RWPE2 (cell line): ENCODE results near the gene TTN.

ENCODE experiments used
- ATAC-seq: fragments of 200-7000 bp; cut with Tn5 transposase; 3 replicates; pipeline ENCODE4 v1.9.1; 2021; ENCODE audit warnings: low read depth
- DNase-seq: peaks from one replicate; pipeline ENCODE4 v3.0.0-alpha.2; 2020; ENCODE audit warnings: low spot score
- H3K27ac ChIP-seq: fragments of 450-650 bp; 2 replicates; pipeline ENCODE4 v1.5.1; 2017; ENCODE audit warnings: mild to moderate bottlenecking; ENCODE audit not compliant: poor library complexity, severe bottlenecking
- H3K27me3 ChIP-seq: fragments of 250-450 bp; sonication (Bioruptor Pico); 2 replicates; pipeline ENCODE4 v1.5.1; 2021; ENCODE audit warnings: mild to moderate bottlenecking, moderate library complexity; ENCODE audit not compliant: insufficient read depth, poor library complexity, severe bottlenecking
- H3K36me3 ChIP-seq: fragments of 250-450 bp; sonication (Bioruptor Pico); 2 replicates; pipeline ENCODE4 v1.5.1; 2020; ENCODE audit warnings: low read depth, mild to moderate bottlenecking, moderate library complexity
- H3K4me1 ChIP-seq: fragments of 250-450 bp; sonication (Bioruptor Pico); 2 replicates; pipeline ENCODE4 v1.5.1; 2021; ENCODE audit warnings: mild to moderate bottlenecking, moderate library complexity; ENCODE audit not compliant: insufficient read depth, poor library complexity, severe bottlenecking
- H3K4me3 ChIP-seq: fragments of 250-450 bp; sonication (Bioruptor Pico); 2 replicates; pipeline ENCODE4 v1.5.1; 2021; ENCODE audit warnings: mild to moderate bottlenecking, moderate library complexity; ENCODE audit not compliant: severe bottlenecking
- H3K9me3 ChIP-seq: fragments of 250-450 bp; sonication (Bioruptor Pico); 2 replicates; pipeline ENCODE4 v1.5.1; 2021; ENCODE audit warnings: mild to moderate bottlenecking, moderate library complexity; ENCODE audit not compliant: severe bottlenecking
- TF ChIP-seq, protein P1 (sequence below): fragments of 450-650 bp; IDR thresholded peaks from one replicate; pipeline ENCODE4 v1.5.1; 2017; ENCODE audit warnings: mild to moderate bottlenecking, moderate library complexity; ENCODE audit not compliant: poor library complexity, severe bottlenecking

The TTN gene

DNA sequence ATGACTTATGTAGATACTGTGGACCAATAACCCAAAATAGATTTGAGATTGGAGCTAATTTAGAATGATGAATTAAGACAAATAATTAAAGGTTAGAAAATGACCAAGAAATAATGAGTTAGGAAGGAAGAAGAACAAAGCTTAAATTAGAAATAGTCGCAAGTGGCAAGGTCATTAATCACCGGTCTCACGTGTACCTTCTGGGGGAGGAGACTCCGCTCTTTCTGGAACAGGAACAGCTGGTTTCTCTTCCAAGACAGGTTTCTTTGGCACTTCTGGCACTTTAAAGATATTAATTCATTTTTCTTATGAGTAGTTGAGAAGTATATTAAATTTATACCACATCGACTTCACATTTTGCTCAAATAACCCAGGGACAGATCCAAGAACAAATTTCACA lies 156.7 kb downstream of the TTN start:
- DNase-seq (no peak), ATAC-seq (no peak)
- Histone ChIP-seq H3K4me1 (no peaks in the 10 kb centered on the region), H3K27ac (no peak overlapping the region), H3K4me3 (no peak overlapping the region), H3K9me3 (no peaks in the 10 kb centered on the region), H3K27me3 (no peaks in the 10 kb centered on the region), H3K36me3 (no peaks in the 10 kb centered on the region)
- TF ChIP-seq, protein P1, sequence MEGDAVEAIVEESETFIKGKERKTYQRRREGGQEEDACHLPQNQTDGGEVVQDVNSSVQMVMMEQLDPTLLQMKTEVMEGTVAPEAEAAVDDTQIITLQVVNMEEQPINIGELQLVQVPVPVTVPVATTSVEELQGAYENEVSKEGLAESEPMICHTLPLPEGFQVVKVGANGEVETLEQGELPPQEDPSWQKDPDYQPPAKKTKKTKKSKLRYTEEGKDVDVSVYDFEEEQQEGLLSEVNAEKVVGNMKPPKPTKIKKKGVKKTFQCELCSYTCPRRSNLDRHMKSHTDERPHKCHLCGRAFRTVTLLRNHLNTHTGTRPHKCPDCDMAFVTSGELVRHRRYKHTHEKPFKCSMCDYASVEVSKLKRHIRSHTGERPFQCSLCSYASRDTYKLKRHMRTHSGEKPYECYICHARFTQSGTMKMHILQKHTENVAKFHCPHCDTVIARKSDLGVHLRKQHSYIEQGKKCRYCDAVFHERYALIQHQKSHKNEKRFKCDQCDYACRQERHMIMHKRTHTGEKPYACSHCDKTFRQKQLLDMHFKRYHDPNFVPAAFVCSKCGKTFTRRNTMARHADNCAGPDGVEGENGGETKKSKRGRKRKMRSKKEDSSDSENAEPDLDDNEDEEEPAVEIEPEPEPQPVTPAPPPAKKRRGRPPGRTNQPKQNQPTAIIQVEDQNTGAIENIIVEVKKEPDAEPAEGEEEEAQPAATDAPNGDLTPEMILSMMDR: no peak

DNA sequence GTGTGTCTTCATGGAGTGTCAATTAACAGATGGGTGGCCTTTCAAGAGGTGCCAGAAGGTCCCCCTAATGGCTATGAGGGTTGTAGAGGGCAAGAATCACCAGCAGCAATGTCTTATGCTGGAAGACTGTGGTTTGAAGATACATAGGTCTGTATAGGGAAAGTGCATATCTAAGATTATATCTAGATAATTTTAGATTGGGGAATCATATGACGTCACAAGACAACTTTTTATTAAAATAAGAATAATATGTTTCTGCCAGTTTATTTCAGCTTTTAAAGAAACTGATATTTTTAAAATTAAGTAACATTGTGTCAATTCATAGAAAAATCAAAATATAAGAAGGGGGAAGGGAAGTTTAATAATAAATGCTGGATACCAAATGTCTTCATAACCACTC lies 162.3 kb downstream of the TTN start:
- Histone ChIP-seq H3K4me1 (no peaks in the 10 kb centered on the region), H3K27me3 (peaks cover 2% of the 10 kb centered on the region), H3K36me3 (no peaks in the 10 kb centered on the region), H3K4me3 (no peak overlapping the region), H3K27ac (no peak overlapping the region), H3K9me3 (peaks cover 2% of the 10 kb centered on the region)
- DNase-seq (no peak), ATAC-seq (no peak)
- TF ChIP-seq, protein P1: no peak

DNA sequence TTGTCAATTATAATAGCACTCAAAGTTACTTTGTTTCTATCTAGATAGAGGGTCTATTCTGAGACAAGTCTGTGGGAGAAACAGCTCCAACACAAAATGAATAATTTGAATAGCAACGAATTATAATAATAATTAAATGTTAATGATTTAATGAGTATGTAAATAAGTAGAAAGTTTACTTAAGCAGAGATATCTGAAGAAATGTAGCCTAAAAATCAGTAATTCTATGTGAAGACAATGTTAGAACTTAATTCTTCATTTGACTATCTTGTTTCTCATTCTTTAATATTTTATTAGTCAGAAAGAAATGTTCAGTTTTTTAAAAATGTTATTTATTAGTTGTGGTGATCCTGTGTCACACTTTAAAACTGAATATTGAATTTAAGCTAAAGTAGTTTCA lies 165.7 kb downstream of the TTN start:
- DNase-seq (no peak), ATAC-seq (no peak)
- no peak overlapping the region for H3K27ac ChIP-seq
- no peak overlapping the region for H3K4me3 ChIP-seq
- H3K36me3 ChIP-seq: no peaks in the 10 kb centered on the region
- H3K4me1 ChIP-seq: no peaks in the 10 kb centered on the region
- peaks cover 2% of the 10 kb centered on the region for H3K27me3 ChIP-seq
- TF ChIP-seq, protein P1: no peak
- H3K9me3 ChIP-seq: peaks cover 2% of the 10 kb centered on the region

DNA sequence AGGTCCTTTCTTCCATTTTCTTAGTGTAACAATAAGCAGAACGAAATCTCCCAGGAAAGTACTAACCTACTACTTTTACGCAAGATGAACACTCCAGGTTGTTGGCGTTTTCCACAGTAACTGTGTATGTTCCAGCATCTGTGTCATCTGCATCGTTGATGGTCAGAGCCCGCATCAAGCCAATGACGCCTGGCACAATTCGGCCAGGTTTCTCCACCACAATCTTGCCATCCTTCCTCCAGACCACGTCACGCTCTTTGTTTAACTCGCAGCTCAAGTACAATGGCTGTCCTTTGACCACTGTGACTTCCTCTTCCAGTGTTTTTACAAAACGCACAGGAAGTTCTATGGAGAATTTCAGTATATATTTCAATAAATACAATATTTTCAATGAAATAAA lies 171.3 kb downstream of the TTN start:
- DNase-seq (no peak), ATAC-seq (no peak)
- no peak overlapping the region for H3K27ac ChIP-seq
- TF ChIP-seq, protein P1: no peak
- H3K27me3 ChIP-seq: peaks cover 2% of the 10 kb centered on the region
- H3K4me3 ChIP-seq: no peak overlapping the region
- H3K9me3 ChIP-seq: no peaks in the 10 kb centered on the region
- no peaks in the 10 kb centered on the region for H3K4me1 ChIP-seq
- H3K36me3 ChIP-seq: no peaks in the 10 kb centered on the region

DNA sequence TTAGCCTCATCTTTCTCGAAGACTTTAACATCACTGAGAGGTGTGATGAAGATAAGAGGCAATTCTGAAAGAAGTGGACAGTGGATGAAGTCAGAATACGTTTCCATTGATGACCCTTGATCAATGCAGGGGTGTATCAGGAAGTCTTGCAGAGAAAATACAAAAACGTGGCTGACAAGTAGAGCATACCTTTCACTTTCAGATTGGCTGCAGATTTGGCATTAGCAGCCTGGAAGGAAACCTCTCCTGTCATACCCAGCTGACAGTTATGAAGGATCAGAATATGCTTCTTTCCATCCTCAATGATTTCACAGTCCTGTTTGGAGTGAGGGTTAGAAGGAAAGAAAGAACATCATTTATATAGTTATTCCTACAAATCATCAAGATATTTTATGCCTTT lies 174.5 kb downstream of the TTN start:
- H3K4me3 ChIP-seq: no peak overlapping the region
- no peaks in the 10 kb centered on the region for H3K27me3 ChIP-seq
- H3K9me3 ChIP-seq: no peaks in the 10 kb centered on the region
- TF ChIP-seq, protein P1: no peak
- no peaks in the 10 kb centered on the region for H3K36me3 ChIP-seq
- H3K4me1 ChIP-seq: no peaks in the 10 kb centered on the region
- DNase-seq: no peak
- no peak for ATAC-seq
- H3K27ac ChIP-seq: no peak overlapping the region
